GM19438 (cell line): ENCODE data around the gene GLOD5.
"Not testable (repeated sequence)": the region's sequence is repeated elsewhere in the genome, so short reads cannot be mapped to it uniquely, and the experiment has no call there.

ENCODE experiments used
- ATAC-seq: cut with Tn5 transposase; IDR thresholded peaks from one replicate; pipeline ENCODE4 v1.9.1; 2021; ENCODE audit warnings: low read depth; ENCODE audit not compliant: unreplicated experiment

GLOD5 gene

DNA sequence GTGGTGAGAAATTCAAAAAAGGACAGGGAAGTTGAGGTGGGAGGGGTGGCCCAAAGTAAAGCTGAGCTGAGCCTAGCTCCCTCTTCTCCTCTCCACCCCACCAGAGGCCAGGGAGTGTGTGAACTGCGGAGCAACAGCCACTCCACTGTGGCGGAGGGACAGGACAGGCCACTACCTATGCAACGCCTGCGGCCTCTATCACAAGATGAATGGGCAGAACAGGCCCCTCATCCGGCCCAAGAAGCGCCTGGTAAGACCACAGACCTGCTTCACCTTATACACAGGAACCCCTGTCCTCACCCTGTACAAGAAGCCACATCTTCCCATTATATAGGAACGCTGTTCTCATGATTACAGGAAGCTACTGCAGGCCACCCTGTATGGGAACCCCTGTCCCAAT is 30.7 kb downstream of the GLOD5 start:
- no peak for ATAC-seq

DNA sequence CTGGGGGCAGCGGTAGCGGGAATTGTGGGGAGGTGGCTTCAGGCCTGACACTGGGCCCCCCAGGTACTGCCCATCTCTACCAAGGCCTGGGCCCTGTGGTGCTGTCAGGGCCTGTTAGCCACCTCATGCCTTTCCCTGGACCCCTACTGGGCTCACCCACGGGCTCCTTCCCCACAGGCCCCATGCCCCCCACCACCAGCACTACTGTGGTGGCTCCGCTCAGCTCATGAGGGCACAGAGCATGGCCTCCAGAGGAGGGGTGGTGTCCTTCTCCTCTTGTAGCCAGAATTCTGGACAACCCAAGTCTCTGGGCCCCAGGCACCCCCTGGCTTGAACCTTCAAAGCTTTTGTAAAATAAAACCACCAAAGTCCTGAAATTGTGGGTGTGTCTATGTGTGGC is 32.4 kb downstream of the GLOD5 start:
- no peak for ATAC-seq

DNA sequence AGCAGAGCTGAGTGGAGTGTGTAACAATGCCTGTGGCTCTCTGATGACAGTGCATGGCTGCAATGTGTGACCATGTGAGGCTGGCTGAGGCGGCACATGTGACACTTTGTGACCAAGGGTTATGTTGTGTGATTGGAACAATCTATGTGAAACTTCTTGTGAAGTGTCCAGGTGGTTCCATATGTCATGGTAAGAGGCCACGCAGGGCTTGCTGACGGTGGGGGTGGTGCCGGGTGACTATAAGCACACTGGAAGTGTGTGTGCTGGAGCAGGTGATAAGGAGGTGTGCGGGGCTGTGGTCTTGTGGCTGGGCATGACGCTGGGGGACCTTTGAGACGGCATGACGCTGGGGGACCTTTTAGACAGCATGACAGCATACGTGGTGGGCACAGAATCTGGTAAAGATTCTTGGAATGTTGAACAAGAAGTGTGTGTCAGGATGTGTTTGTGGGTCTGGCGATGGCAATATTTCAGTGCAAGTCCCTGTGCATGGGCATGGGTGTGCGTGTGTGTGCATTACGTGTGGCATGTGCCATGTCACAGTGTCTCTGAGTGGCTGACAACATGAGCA is 32.9 kb downstream of the GLOD5 start:
- no peak for ATAC-seq

DNA sequence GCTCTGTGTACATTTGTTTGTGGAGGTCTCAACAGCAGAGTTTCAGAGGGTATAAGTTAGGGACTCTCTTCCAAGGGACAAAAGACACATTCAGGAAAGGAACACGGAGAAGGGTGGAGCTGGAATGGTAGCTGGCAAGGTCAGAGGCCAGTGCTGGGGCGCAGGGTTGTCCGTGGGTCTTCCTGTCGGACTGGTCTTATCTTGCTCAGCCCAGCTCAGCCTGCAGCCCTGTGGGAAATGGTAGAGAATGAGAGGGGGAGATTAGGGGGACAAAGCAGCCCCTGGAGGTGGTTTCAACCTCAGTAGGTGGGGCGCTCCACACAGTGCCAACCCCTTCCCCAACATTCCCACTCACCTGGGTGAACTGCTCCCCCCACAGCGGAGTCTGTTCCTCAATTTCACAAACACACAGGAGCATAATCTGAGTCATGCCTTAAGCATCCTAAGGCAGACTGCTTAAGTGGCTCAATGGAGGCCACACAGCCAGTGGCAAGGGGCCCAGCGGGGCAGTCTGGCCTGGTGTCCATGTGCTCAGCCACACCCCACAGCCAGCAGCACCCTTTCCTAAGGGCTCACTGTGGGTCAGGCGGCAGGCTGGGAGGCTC is 33.5 kb downstream of the GLOD5 start:
- ATAC-seq, result no peak

DNA sequence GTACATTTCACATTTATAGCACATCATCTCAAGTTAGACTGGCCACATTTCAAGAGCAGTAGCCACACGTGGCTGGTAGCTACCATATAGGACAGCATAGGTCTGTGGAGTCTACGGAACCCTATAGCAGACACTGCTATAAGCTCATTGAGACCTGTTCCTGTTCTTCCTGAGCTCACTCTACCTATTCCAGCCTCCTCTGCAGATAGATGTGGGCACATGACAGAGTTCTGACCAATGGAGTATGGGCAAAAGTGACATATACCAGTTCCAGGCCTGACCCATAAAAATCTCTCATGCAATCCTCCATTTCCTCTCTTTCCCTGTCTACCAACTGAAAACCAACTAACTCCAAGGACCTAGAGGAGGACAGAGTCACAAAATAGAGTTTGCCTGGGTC is 36.8 kb downstream of the GLOD5 start:
- no peak for ATAC-seq

DNA sequence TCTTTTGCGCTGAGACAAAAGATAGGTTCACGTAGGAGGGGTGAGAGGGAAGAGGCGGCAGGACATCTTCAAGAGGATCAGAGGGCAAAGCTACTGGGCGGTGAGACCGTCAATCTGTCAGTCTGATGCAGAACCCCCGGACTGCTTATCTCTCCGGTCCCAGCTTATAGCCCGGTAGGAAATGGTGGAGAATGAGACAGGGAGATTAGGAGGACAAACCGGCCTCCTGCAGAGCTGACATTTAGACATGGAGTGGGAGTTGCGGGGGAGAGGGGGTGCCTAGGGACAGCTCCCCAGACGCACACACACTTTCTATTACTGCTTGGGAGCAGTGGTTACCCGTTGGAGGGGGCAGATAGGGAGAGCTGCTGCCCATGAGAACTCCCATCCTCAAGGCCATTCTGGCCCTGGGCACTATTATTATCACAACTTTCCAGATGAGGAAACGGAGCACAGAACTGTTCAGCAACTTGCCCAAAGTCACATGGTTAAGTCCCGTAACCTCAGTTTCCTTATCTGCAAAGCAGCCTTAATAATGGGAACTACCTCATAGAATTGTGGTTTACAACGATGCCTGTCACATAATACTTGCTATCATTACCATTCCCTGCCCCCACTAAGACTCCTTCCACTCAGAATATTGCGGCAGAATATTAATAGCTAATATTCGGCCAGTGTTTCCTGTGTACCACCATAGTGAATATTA is 39.2 kb downstream of the GLOD5 start:
- ATAC-seq, result no peak

DNA sequence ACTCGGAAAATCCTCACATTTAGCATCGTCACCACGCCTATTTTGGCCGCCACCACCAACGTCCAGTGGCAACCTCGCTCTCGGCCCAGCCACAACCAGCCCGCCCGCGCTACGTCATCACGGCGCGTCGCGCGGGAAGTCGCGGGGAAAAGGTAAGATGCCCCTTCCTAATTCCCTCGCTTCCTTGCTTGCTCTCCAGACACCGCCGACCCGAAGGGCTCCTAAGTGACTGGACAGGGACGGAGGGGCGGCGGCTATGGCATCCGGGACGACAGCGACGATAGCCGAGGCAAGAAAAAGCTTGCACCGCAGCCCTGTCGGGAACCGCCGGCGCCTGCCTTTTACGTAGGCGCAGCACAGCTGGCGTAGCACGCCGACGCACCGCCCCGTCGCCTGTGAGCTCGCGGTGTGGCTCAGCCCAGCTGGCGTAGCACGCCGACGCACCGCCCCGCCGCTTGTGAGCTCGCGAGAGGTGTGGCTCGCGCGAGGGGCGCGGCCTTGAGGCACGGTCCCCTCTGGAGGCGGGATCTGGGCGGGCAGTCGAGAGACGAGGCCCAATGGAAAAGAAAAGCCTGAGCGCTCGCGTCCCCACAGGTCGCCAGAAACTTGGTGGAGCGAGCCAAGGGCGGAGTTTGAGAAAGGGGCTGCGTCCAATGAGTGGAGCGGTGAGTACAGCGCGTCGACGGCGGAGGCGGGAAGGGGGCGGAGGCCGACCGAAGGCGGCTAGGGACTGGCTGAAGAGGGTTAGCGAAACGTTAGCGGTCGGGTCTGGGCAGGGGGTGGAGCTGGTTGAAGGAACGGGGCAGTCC is 39.9 kb downstream of the GLOD5 start, which contains the start of gene HDAC6:
Gene HDAC6, plus strand, starts transcription at position 788 of the 809 bp plus-strand sequence. CDS start 626 bp downstream, outside the sequence.
- ATAC-seq, result peak; percentile 81

DNA sequence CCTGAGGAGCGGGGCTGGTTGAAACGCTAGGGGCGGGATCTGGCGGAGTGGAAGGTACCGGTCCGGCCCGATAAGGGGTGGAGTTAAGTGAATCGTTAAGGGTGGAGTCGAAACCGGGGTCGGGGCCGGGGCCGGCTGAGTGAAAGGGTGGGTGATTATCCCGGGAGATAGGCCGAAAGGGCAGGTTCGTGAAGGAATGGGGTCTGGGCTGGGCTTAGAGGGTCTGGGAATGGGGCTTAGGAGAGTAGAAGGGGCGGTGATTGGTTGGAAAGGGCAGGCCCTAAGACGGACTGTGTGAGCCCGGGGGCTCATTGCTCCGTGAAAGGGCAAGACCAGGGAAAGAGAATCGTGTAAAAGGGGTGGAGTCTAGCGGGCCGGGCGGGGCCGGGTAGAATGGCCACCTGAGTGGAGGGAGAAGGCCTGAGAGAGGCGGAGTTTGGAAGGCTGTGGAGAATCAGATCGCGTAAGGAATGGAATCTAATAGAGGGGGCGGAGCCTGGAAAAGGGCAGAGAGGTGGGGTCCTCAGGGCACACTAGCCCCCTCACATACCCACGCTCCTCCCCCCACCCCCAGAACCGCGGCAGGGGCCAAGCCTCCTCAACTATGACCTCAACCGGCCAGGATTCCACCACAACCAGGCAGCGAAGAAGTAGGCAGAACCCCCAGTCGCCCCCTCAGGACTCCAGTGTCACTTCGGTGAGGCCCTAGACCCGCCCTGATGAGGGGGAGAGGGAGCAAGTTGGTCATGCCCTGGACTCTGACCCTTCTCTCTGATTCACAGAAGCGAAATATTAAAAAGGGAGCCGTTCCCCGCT is 40.8 kb downstream of the GLOD5 start:
- ATAC-seq, result peak; percentile 47

DNA sequence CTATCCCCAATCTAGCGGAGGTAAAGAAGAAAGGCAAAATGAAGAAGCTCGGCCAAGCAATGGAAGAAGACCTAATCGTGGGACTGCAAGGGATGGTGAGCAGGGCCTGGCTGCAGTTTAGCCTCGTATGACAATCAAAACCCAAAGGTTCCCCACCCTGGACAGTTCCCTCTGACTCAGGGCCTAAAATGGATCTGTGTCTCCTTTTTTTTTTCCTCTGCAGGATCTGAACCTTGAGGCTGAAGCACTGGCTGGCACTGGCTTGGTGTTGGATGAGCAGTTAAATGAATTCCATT is 41.3 kb downstream of the GLOD5 start:
- no peak for ATAC-seq

DNA sequence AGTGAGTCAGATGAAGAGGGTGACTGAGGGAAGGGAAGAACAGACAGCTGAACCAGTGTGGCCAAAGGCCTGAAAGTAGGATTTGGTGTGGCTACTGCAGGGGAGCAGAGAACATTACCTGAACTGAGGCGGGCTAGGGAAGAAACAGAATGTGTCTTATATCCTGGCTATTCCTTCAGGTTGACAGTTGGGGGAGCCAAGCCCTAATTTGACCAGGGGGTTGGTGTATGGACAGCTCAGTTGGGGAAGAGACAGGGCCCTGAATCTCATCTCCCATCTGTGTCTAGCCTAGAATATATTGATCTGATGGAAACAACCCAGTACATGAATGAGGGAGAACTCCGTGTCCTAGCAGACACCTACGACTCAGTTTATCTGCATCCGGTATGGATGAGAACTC is 44.5 kb downstream of the GLOD5 start:
- ATAC-seq, result no peak

DNA sequence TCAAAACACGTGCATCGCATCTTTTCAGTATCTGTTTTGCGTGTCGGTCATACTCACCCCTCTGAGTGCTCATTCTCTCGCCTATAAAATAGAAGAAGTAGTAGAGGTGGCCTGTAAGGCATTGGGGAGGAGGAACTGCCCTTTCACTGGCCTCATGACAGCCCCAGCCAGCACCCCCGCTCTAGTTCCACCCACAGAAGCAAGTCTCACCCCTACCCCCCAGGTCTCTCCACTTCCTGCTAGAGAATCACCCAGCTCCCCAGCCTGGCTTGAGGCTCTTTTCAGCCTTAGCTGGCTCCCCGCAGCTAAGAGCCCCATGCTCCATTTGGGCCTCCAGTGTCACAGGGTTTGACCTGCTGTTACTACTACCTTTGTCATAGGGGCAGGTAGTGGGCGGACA is 52.1 kb downstream of the GLOD5 start:
- ATAC-seq, result no peak

DNA sequence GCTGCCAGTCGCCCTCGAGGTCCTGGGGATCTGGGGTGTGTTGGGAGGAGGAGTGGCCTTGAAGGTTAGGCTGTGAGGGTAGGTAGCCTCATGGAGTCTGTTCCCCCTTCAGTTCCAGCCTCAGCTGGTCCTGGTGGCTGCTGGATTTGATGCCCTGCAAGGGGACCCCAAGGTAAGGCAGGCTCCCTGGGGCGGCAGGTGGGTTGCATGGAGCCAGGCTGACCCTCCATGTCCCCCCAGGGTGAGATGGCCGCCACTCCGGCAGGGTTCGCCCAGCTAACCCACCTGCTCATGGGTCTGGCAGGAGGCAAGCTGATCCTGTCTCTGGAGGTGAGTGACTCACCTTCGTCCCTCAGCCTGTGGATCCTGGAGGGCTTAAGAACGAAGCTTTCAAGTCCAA is 53.2 kb downstream of the GLOD5 start:
- no peak for ATAC-seq

DNA sequence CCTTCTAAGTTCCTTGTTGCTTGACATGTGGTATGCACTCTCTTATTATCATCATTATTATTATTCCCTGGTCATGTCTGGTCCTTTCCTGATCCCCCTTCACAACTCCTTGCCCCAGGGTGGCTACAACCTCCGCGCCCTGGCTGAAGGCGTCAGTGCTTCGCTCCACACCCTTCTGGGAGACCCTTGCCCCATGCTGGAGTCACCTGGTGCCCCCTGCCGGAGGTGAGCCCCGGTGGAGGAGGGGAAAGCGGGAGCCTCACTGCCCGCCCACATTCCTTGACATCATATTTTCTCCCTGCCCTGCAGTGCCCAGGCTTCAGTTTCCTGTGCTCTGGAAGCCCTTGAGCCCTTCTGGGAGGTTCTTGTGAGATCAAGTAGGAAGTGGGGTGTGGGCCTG is 53.7 kb downstream of the GLOD5 start:
- no peak for ATAC-seq

DNA sequence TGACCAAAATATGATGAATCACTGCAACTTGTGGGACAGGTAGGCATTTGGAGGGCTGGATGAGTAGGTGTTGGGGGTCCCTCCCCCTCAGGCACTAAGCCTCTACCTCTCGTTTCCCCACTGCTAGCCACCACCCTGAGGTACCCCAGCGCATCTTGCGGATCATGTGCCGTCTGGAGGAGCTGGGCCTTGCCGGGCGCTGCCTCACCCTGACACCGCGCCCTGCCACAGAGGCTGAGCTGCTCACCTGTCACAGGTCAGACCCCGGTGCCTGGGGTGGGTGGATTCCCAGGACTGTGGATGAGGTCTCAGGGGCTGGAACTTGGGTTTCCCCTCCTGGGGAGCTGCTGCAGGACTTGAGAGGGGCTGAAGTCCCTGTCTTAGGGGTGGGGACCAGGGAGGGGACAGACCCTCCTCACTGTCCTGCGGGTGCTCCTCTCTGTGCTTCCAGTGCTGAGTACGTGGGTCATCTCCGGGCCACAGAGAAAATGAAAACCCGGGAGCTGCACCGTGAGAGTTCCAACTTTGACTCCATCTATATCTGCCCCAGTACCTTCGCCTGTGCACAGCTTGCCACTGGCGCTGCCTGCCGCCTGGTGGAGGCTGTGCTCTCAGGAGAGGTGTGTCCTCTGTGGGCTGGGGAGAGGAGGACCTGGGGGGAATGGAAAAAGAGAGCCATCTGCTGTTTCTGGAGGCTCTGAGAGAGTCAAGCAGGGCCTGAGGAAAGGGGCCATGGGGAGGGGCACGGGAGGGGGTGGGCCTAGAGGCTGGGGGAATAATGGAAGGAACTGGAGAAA is 54.7 kb downstream of the GLOD5 start:
- ATAC-seq, result no peak

DNA sequence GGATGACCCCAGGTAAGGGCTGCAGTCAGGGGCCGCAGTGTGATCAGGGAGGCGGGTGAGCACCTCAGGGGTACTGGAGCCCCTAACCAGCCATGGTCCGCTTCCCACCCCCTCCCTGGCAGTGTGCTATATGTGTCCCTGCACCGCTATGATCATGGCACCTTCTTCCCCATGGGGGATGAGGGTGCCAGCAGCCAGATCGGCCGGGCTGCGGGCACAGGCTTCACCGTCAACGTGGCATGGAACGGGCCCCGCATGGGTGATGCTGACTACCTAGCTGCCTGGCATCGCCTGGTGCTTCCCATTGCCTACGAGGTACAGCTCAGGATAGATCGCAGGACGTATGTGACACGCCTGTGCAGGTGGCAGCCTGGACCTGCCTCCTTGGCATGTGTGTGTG is 56.6 kb downstream of the GLOD5 start:
- ATAC-seq, result no peak

DNA sequence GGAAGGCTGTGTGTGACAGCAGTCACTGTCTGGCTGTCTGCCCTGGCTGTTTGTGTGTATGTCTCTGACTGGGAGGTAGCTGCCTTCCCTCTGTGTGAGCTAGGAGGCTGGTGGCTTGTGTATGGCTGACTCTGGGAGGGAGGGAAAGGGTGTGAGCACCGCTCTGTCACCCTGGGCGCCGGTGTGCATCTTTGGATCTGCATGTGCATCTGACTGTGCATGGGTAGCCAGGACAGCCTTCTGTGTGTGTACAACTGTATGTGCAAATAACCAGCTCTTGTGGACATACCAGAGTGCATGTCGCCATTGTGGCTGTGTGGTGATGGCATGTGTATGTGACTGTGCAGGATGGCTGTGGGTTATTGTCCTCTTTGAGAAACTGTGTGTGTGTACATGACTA is 57.3 kb downstream of the GLOD5 start:
- ATAC-seq, result no peak

DNA sequence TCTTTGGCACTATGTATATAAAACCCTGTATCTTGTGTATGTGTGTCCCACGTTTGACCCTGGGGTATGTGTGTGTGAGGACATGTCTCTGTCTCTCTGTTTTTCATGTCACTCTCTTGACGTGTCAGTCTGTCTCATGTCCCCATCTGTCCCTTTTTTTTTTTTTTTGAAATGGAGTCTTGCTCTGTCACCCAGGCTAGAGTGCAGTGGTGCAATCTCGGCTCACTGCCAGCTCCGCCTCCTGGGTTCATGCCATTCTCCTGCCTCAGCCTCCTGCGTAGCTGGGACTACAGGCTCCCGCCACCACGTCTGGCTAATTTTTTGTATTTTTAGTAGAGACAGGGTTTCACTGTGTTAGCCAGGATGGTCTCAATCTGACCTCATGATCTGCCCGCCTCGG is 57.8 kb downstream of the GLOD5 start:
- ATAC-seq, result not testable (repeated sequence)

DNA sequence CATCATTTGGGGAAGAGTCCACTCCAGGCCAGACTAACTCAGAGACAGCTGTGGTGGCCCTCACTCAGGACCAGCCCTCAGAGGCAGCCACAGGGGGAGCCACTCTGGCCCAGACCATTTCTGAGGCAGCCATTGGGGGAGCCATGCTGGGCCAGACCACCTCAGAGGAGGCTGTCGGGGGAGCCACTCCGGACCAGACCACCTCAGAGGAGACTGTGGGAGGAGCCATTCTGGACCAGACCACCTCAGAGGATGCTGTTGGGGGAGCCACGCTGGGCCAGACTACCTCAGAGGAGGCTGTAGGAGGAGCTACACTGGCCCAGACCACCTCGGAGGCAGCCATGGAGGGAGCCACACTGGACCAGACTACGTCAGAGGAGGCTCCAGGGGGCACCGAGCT is 61.5 kb downstream of the GLOD5 start:
- no peak for ATAC-seq
